ENCODE results near the gene VSIG10.
"Not testable (repeated sequence)": the region's sequence is repeated elsewhere in the genome, so short reads cannot be mapped to it uniquely, and the experiment has no call there.

Gene VSIG10

GRCh38 chr12:118137148-118137678, 33.4 kb upstream of the VSIG10 start:
- TF ChIP-seq CTCF (conservative IDR thresholded peaks at IDR 0.05; ENCODE audit: low read depth, low read length) = no peak
- no peak overlapping the region for H3K4me3 ChIP-seq (IDR thresholded peaks at IDR 0.05; ENCODE audit: insufficient read depth, low read depth, low read length)
- peak overlapping the region; percentile 73; the same call in 1 of the 2 replicates for H3K9ac ChIP-seq
- H3K4me2 ChIP-seq = peak overlapping the region; percentile 63
- H3K79me2 ChIP-seq (ENCODE audit: insufficient read depth, low read depth) = peaks cover 20% of the 10 kb centered on the region
- H3K36me3 ChIP-seq (ENCODE audit: insufficient read depth) = no peaks in the 10 kb centered on the region; the same call in 1 of the 2 replicates
- H2AFZ ChIP-seq (ENCODE audit: low read depth) = no peak overlapping the region
- no peaks in the 10 kb centered on the region for H4K20me1 ChIP-seq (ENCODE audit: insufficient read depth)
- H3K27me3 ChIP-seq (ENCODE audit: insufficient read depth, low read depth) = no peaks in the 10 kb centered on the region
- no peak overlapping the region for H3K27ac ChIP-seq
- H3K4me1 ChIP-seq (ENCODE audit: low read depth, poor library complexity, severe bottlenecking) = peaks cover 30% of the 10 kb centered on the region

GRCh38 chr12:118136559-118137003, 32.8 kb upstream of the VSIG10 start:
- H3K4me2 ChIP-seq = peak overlapping the region; percentile 63
- TF ChIP-seq CTCF (conservative IDR thresholded peaks at IDR 0.05; ENCODE audit: low read depth, low read length) = no peak
- peaks cover 36% of the 10 kb centered on the region for H3K4me1 ChIP-seq (ENCODE audit: low read depth, poor library complexity, severe bottlenecking)
- H3K4me3 ChIP-seq (IDR thresholded peaks at IDR 0.05; ENCODE audit: insufficient read depth, low read depth, low read length) = no peak overlapping the region
- H2AFZ ChIP-seq (ENCODE audit: low read depth) = peak overlapping the region; percentile 52; the same call in 1 of the 2 replicates
- H3K79me2 ChIP-seq (ENCODE audit: insufficient read depth, low read depth) = peaks cover 20% of the 10 kb centered on the region
- H3K36me3 ChIP-seq (ENCODE audit: insufficient read depth) = no peaks in the 10 kb centered on the region; the same call in 1 of the 2 replicates
- H4K20me1 ChIP-seq (ENCODE audit: insufficient read depth) = no peaks in the 10 kb centered on the region
- peak overlapping the region; percentile 28; the same call in 1 of the 2 replicates for H3K27ac ChIP-seq
- peak overlapping the region; percentile 73 for H3K9ac ChIP-seq
- H3K27me3 ChIP-seq (ENCODE audit: insufficient read depth, low read depth) = no peaks in the 10 kb centered on the region

DNA sequence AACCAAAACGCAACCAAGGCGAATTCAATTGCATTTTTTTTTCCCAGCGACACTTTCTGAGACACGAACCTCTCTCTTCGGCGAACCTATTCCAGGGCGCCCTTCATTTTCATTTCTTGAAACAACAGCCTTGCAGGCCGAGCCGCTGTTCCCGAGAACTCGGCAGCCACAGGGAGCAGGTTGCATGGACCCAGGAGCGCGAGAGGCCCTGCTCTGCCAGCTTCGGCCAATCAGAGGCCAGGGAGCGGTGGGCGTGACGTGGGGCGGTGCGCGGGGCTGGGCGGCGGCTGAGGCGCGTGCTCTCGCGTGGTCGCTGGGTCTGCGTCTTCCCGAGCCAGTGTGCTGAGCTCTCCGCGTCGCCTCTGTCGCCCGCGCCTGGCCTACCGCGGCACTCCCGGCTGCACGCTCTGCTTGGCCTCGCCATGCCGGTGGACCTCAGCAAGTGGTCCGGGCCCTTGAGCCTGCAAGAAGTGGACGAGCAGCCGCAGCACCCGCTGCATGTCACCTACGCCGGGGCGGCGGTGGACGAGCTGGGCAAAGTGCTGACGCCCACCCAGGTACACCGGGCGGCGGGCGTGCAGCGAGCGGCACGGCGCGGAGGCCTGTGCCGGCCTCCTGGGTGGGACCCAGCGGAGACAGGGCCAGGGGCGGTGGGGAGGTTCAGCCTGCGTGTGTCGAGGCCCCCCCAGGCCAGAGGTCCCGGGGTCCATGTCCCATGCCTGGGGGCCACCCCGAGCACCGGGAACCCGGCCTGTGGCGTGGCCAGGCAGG, 32.2 kb upstream of the VSIG10 start, which contains the start of gene PEBP1:
PEBP1 (plus strand) TSS at position 337 of the 771 bp plus-strand sequence; CDS start at position 423, 86 bp downstream.
- H4K20me1 ChIP-seq (ENCODE audit: insufficient read depth) = no peaks in the 10 kb centered on the region
- H3K27me3 ChIP-seq (ENCODE audit: insufficient read depth, low read depth) = no peaks in the 10 kb centered on the region
- peak within 1 kb of the TSS; percentile 63 for H3K4me2 ChIP-seq
- H3K4me1 ChIP-seq (ENCODE audit: low read depth, poor library complexity, severe bottlenecking) = peaks cover 42% of the 10 kb centered on the region
- H3K27ac ChIP-seq = peak within 1 kb of the TSS; percentile 29; the same call in 1 of the 2 replicates
- H3K79me2 ChIP-seq (ENCODE audit: insufficient read depth, low read depth) = peaks cover 20% of the 10 kb centered on the region
- no peak for TF ChIP-seq CTCF (conservative IDR thresholded peaks at IDR 0.05; ENCODE audit: low read depth, low read length)
- H3K36me3 ChIP-seq (ENCODE audit: insufficient read depth) = no peaks in the 10 kb centered on the region; the same call in 1 of the 2 replicates
- H2AFZ ChIP-seq (ENCODE audit: low read depth) = peak within 1 kb of the TSS; percentile 52; the same call in 1 of the 2 replicates
- no peak within 1 kb of the TSS for H3K4me3 ChIP-seq (IDR thresholded peaks at IDR 0.05; ENCODE audit: insufficient read depth, low read depth, low read length)
- peak within 1 kb of the TSS; percentile 73 for H3K9ac ChIP-seq

- not testable (repeated sequence) for H3K4me2 ChIP-seq; H3K36me3 ChIP-seq (ENCODE audit: insufficient read depth); H3K9ac ChIP-seq; H3K79me2 ChIP-seq (ENCODE audit: insufficient read depth, low read depth); H3K27me3 ChIP-seq (ENCODE audit: insufficient read depth, low read depth); H2AFZ ChIP-seq (ENCODE audit: low read depth); H3K4me3 ChIP-seq (IDR thresholded peaks at IDR 0.05; ENCODE audit: insufficient read depth, low read depth, low read length); H4K20me1 ChIP-seq (ENCODE audit: insufficient read depth); H3K27ac ChIP-seq
- H3K4me1 ChIP-seq (ENCODE audit: low read depth, poor library complexity, severe bottlenecking) = peaks cover 34% of the 10 kb centered on the region
These were observed 25.6 kb upstream of the VSIG10 start for GRCh38 chr12:118129436-118129835.

Measured in KMS-11 (cell line).